ENCODE data around the gene RYR2. TPM values are rescaled to one million over a fixed set of nuclear protein-coding genes. Genes with fewer than 3 reads are reported as not detected.

The RYR2 gene
- total RNA-seq, 4 donors from 2014 or later = 0.53 to 1.2 (median 0.57) TPM

DNA sequence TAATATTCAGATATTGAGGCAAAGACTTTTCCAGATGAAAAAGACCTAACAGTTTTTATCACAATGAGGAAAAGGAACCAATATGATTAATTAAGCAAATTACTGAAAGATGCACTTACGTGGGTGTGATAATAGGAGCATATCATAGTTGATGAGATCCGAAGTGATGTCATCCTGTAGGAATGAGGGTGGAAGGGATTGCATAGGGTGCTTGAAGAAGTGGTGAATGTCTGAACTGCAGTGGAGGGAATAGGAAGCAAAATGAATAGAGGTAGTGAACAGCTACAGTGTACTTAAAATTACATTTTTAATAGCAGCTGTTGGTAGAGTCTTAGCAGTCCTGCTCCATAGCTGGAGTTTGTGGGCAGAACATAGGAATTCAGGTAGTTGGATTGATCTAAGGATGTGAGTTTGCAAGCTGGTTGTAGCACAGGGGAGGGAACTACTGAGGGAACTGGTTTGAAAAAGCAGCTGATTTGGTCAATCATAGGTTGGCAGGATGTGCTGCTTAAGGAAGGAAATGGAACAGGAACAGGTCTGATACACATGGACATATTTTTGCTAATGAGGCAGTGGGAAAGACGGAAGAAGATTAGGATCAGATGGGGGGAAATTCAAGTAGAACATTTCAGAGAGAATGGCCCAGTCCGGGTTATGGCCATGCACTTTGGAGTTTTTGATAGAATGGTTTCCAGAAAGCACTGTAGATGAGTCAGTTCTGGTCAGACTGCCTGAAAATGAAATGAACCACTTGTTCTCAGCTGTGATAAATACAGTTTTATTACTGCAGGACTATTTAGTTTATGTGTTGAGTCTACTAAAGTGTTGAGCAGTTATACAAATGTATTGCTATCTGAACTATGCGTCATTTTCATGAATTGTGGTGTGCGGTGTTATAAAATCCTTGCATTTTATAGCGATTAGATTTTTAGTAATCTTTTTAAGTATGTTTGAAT, 155.8 kb downstream of the RYR2 start:
- no peak overlapping the region for H3K4me3 ChIP-seq
- WGBS = 78% methylated on average over 7 of the region's 7 CpGs
- H3K27ac ChIP-seq = no peak overlapping the region
- H3K36me3 ChIP-seq = no peaks in the 10 kb centered on the region
- no peak for DNase-seq (ENCODE audit: low spot score in 2 of 2)
- TF ChIP-seq POLR2A (IDR thresholded peaks at IDR 0.05) (no peak), EP300 (IDR thresholded peaks at IDR 0.05) (no peak), POLR2AphosphoS5 (IDR thresholded peaks at IDR 0.05) (no peak)
- TF ChIP-seq, protein P1, sequence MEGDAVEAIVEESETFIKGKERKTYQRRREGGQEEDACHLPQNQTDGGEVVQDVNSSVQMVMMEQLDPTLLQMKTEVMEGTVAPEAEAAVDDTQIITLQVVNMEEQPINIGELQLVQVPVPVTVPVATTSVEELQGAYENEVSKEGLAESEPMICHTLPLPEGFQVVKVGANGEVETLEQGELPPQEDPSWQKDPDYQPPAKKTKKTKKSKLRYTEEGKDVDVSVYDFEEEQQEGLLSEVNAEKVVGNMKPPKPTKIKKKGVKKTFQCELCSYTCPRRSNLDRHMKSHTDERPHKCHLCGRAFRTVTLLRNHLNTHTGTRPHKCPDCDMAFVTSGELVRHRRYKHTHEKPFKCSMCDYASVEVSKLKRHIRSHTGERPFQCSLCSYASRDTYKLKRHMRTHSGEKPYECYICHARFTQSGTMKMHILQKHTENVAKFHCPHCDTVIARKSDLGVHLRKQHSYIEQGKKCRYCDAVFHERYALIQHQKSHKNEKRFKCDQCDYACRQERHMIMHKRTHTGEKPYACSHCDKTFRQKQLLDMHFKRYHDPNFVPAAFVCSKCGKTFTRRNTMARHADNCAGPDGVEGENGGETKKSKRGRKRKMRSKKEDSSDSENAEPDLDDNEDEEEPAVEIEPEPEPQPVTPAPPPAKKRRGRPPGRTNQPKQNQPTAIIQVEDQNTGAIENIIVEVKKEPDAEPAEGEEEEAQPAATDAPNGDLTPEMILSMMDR (IDR thresholded peaks at IDR 0.05) = no peak
- no peaks in the 10 kb centered on the region for H3K9me3 ChIP-seq
- H3K4me1 ChIP-seq = no peaks in the 10 kb centered on the region
- H3K27me3 ChIP-seq = no peaks in the 10 kb centered on the region

DNA sequence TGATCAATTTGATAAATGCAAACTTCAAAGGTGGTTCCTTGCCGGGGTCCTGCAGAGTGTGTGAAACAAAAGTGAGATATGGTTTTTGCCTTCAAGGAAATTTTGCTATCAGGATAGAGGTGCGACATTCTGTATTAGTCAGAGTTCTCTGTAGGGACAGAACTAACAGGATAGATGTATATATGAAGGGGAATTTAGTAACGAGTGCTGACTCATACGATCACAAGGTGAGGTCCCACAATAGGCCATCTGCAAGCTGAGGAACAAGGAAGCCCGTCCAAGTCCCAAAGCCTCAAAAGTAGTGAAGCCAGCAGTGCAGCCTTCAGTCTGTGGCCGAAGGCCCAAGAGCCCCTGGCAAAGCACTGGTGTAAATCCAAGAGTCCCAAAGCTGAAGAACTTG, 157.0 kb downstream of the RYR2 start:
- H3K27ac ChIP-seq = no peak overlapping the region
- H3K27me3 ChIP-seq = no peaks in the 10 kb centered on the region
- no peak overlapping the region for H3K4me3 ChIP-seq
- H3K9me3 ChIP-seq = no peaks in the 10 kb centered on the region
- WGBS = 65% methylated on average over 6 of the region's 6 CpGs
- no peak for DNase-seq (ENCODE audit: low spot score in 2 of 2)
- H3K36me3 ChIP-seq = no peaks in the 10 kb centered on the region
- no peaks in the 10 kb centered on the region for H3K4me1 ChIP-seq
- no peak for TF ChIP-seq EP300 (IDR thresholded peaks at IDR 0.05)
- no peak for TF ChIP-seq POLR2AphosphoS5 (IDR thresholded peaks at IDR 0.05)
- no peak for TF ChIP-seq POLR2A (IDR thresholded peaks at IDR 0.05)
- TF ChIP-seq, protein P1 (IDR thresholded peaks at IDR 0.05) = no peak

- no peak overlapping the region for H3K4me3 ChIP-seq
- no peak overlapping the region for H3K27ac ChIP-seq
- TF ChIP-seq EP300 (IDR thresholded peaks at IDR 0.05) (no peak), POLR2AphosphoS5 (IDR thresholded peaks at IDR 0.05) (no peak), POLR2A (IDR thresholded peaks at IDR 0.05) (no peak)
- TF ChIP-seq, protein P1 (IDR thresholded peaks at IDR 0.05) = no peak
- no peaks in the 10 kb centered on the region for H3K9me3 ChIP-seq
- WGBS = 83% methylated on average over 4 of the region's 4 CpGs
- no peak for DNase-seq (ENCODE audit: low spot score in 2 of 2)
- no peaks in the 10 kb centered on the region for H3K27me3 ChIP-seq
- no peaks in the 10 kb centered on the region for H3K4me1 ChIP-seq
- H3K36me3 ChIP-seq = no peaks in the 10 kb centered on the region
Measured at GRCh38 chr1:237201155-237201554, 159.2 kb downstream of the RYR2 start.

DNA sequence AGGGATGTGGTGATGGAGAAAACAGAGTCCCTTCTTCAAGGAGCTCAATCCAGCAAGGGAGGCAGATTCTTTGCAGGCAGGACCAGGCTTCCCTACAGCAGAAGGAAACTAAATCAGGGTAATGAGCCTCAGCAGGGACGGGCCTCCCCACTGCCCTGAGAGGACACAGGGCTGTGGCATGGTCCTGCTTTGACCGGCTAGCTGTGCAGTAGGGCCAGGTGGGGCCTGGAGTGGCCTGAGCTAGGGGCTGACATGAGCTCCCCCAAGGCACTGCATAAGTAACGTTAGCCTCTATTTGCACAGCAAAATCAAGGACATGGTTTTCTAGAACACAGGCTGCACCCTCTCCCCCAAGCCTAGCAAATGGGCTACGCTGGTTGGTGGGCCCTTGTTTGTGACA, 162.9 kb downstream of the RYR2 start:
- whole genome bisulfite sequencing = 82% methylated on average over 4 of the region's 4 CpGs
- Histone ChIP-seq H3K27me3 (no peaks in the 10 kb centered on the region), H3K27ac (no peak overlapping the region), H3K36me3 (no peaks in the 10 kb centered on the region), H3K4me3 (no peak overlapping the region), H3K4me1 (no peaks in the 10 kb centered on the region), H3K9me3 (no peaks in the 10 kb centered on the region)
- TF ChIP-seq POLR2A (IDR thresholded peaks at IDR 0.05) (no peak), POLR2AphosphoS5 (IDR thresholded peaks at IDR 0.05) (no peak), EP300 (IDR thresholded peaks at IDR 0.05) (no peak)
- TF ChIP-seq, protein P1 (IDR thresholded peaks at IDR 0.05) = no peak
- no peak for DNase-seq (ENCODE audit: low spot score in 2 of 2)

DNA sequence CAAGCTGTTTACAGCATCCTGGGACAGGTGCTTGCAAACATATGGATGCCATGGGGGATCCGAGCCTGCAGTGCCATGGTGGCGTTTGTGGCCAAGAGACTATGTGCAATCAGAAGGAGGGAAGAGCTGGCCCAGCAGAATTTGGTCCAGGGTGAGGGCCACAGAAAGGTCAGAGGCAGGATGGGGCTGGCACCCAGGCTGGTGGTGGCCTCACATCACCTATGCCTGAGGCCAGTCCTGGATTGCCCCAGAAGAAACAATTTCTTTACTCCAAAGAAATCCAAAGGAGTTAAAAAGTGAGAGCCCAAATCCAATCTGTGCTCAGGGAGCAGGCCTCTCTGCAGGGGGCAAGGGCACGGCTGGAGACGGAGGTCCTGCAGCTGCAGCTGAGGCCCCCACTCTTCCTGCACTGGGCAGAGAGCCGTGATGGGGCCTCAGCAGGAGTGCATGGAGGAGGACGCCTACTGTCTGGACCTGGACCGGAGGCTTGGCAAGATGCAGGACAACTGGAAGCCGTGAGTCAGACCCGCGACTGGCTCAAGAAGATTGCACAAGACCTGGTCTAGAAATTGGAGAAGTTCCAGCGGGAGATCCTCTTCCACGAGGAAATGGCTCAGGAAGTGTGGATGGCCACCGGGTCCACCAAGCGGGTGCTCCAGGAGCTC, 163.5 kb downstream of the RYR2 start:
- H3K4me1 ChIP-seq = no peaks in the 10 kb centered on the region
- H3K9me3 ChIP-seq = no peaks in the 10 kb centered on the region
- DNase-seq (ENCODE audit: low spot score in 2 of 2) = no peak
- H3K27me3 ChIP-seq = no peaks in the 10 kb centered on the region
- TF ChIP-seq, protein P1 (IDR thresholded peaks at IDR 0.05) = no peak
- no peak for TF ChIP-seq POLR2AphosphoS5 (IDR thresholded peaks at IDR 0.05)
- no peak for TF ChIP-seq EP300 (IDR thresholded peaks at IDR 0.05)
- TF ChIP-seq POLR2A (IDR thresholded peaks at IDR 0.05) = no peak
- H3K27ac ChIP-seq = no peak overlapping the region
- H3K36me3 ChIP-seq = no peaks in the 10 kb centered on the region
- WGBS = 83% methylated on average over 11 of the region's 14 CpGs
- H3K4me3 ChIP-seq = no peak overlapping the region

Measured in suprapubic skin (tissue), 4 donors.